ENCODE results near the gene PRKCA.

DNA sequence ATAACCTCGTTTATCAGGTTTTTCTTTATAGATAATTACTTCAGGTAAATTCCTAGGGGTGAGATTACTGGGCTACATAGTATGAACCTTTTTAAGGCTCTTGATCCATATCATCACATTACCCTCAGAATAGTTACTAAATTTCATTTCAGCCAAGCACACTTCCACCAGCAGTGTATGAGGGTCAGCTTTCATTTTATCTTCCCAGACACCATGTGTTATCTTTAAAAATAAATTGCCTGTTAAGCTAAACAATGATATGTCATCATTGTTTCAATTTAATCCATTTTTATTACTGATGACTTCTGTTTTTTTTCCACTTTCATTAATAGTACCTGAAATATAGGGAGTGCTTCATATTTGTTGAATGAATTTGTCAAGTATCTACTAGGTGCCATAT, 33.4 kb downstream of the PRKCA start:
- TF ChIP-seq, protein P1, sequence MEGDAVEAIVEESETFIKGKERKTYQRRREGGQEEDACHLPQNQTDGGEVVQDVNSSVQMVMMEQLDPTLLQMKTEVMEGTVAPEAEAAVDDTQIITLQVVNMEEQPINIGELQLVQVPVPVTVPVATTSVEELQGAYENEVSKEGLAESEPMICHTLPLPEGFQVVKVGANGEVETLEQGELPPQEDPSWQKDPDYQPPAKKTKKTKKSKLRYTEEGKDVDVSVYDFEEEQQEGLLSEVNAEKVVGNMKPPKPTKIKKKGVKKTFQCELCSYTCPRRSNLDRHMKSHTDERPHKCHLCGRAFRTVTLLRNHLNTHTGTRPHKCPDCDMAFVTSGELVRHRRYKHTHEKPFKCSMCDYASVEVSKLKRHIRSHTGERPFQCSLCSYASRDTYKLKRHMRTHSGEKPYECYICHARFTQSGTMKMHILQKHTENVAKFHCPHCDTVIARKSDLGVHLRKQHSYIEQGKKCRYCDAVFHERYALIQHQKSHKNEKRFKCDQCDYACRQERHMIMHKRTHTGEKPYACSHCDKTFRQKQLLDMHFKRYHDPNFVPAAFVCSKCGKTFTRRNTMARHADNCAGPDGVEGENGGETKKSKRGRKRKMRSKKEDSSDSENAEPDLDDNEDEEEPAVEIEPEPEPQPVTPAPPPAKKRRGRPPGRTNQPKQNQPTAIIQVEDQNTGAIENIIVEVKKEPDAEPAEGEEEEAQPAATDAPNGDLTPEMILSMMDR (IDR thresholded peaks at IDR 0.05): no peak
- no peak for TF ChIP-seq POLR2A (IDR thresholded peaks at IDR 0.05)
- no peak for TF ChIP-seq POLR2AphosphoS5 (IDR thresholded peaks at IDR 0.05)
- no peak for TF ChIP-seq EP300 (IDR thresholded peaks at IDR 0.05)

Data from gastroesophageal sphincter (tissue), 3 donors.